Activated naive CD4-positive, alpha-beta T cell treated with anti-CD3 and anti-CD28 coated beads for 36 hours (primary cell): ENCODE measurements around the gene NOX4. TPM values are rescaled to one million over a fixed set of nuclear protein-coding genes. Genes with fewer than 3 reads are reported as not detected.

Source experiments
- CTCF ChIA-PET: fragments of 350-600 bp; sonication (Branson Sonifier 250); formaldehyde crosslinking; loops from one replicate; lab custom pipeline; 2021; ENCODE audit warnings: antibody characterized with exemption; lab: Charles Lee
- DNase-seq: peaks from one replicate; pipeline ENCODE4 v3.0.0-alpha.2; 2020
- H3K27ac Mint-ChIP-seq: one replicate; pipeline ENCODE4 v1.8.0; 2021; ENCODE audit warnings: mild to moderate bottlenecking, mixed read lengths
- H3K27me3 Mint-ChIP-seq: one replicate; pipeline ENCODE4 v1.8.0; 2021; ENCODE audit warnings: low read depth, mixed read lengths
- H3K36me3 Mint-ChIP-seq: one replicate; pipeline ENCODE4 v1.8.0; 2021; ENCODE audit warnings: low read depth, mixed read lengths
- H3K4me1 Mint-ChIP-seq: one replicate; pipeline ENCODE4 v1.8.0; 2021; ENCODE audit warnings: low read depth, mixed read lengths
- H3K4me3 Mint-ChIP-seq: one replicate; pipeline ENCODE4 v1.8.0; 2021; ENCODE audit warnings: mild to moderate bottlenecking, moderate library complexity, mixed read lengths
- H3K9me3 Mint-ChIP-seq: one replicate; pipeline ENCODE4 v1.8.0; 2021; ENCODE audit warnings: mixed read lengths
- intact Hi-C: fragments of 100-400 bp; cut with micrococcal nuclease; formaldehyde crosslinking; loops from one replicate; pipeline ENCODE4 v1.15.1; 2023
- total RNA-seq, 2 experiments: library from RNA; stranded (reverse); gene quantifications; one replicate each; pipeline ENCODE4 v1.2.3, GENCODE V29; 2021

NOX4 gene
- total RNA-seq, 2 experiments from 2014 or later = not detected

- H3K9me3 Mint-ChIP-seq = no peaks in the 10 kb centered on the region
- intact Hi-C loops = no loop called here
- no peaks in the 10 kb centered on the region for H3K4me1 Mint-ChIP-seq
- H3K27ac Mint-ChIP-seq = no peak overlapping the region
- no peaks in the 10 kb centered on the region for H3K36me3 Mint-ChIP-seq
- H3K27me3 Mint-ChIP-seq = peaks cover 2% of the 10 kb centered on the region
- no peak for DNase-seq
- H3K4me3 Mint-ChIP-seq = no peak overlapping the region
- CTCF ChIA-PET = no interaction called here
Measured at GRCh38 chr11:89500336-89500735, 9.2 kb upstream of the NOX4 start.

- DNase-seq = no peak
- Mint-ChIP-seq H3K9me3 (no peaks in the 10 kb centered on the region), H3K27me3 (peaks cover under 1% of the 10 kb centered on the region), H3K27ac (no peak overlapping the region), H3K36me3 (no peaks in the 10 kb centered on the region), H3K4me3 (no peak overlapping the region), H3K4me1 (no peaks in the 10 kb centered on the region)
- CTCF ChIA-PET = interaction anchor here (0.9 kb wide), 1 partner anchor 86 kb away, joined by 3 read pairs; no protein-coding TSS in a partner anchor
- intact Hi-C loops = no loop called here
Measured at GRCh38 chr11:89498845-89499448, 7.8 kb upstream of the NOX4 start.

GRCh38 chr11:89495951-89496350, 4.8 kb upstream of the NOX4 start:
- Mint-ChIP-seq H3K27ac (no peak overlapping the region), H3K4me1 (peaks cover under 1% of the 10 kb centered on the region), H3K4me3 (no peak overlapping the region), H3K36me3 (no peaks in the 10 kb centered on the region), H3K9me3 (no peaks in the 10 kb centered on the region), H3K27me3 (peaks cover 13% of the 10 kb centered on the region)
- DNase-seq = no peak
- CTCF ChIA-PET = no interaction called here
- intact Hi-C loops = no loop called here

GRCh38 chr11:89493431-89493830, 2.3 kb upstream of the NOX4 start:
- H3K4me1 Mint-ChIP-seq = peaks cover 5% of the 10 kb centered on the region
- H3K9me3 Mint-ChIP-seq = no peaks in the 10 kb centered on the region
- no peak for DNase-seq
- intact Hi-C loops = no loop called here
- CTCF ChIA-PET = interaction anchor here (1.0 kb wide), 1 partner anchor 29 kb away, joined by 6 read pairs; no protein-coding TSS in a partner anchor
- no peak overlapping the region for H3K4me3 Mint-ChIP-seq
- H3K27ac Mint-ChIP-seq = no peak overlapping the region
- H3K36me3 Mint-ChIP-seq = no peaks in the 10 kb centered on the region
- peaks cover 30% of the 10 kb centered on the region for H3K27me3 Mint-ChIP-seq

GRCh38 chr11:89490602-89490980, 584 bp downstream of the NOX4 start:
- Mint-ChIP-seq H3K36me3 (no peaks in the 10 kb centered on the region), H3K27ac (no peak overlapping the region), H3K4me1 (peaks cover 5% of the 10 kb centered on the region), H3K4me3 (no peak overlapping the region), H3K9me3 (no peaks in the 10 kb centered on the region), H3K27me3 (peaks cover 30% of the 10 kb centered on the region)
- no peak for DNase-seq
- intact Hi-C loops = no loop called here
- CTCF ChIA-PET = no interaction called here

- peaks cover 30% of the 10 kb centered on the region for H3K27me3 Mint-ChIP-seq
- peaks cover 5% of the 10 kb centered on the region for H3K4me1 Mint-ChIP-seq
- H3K36me3 Mint-ChIP-seq = no peaks in the 10 kb centered on the region
- H3K9me3 Mint-ChIP-seq = no peaks in the 10 kb centered on the region
- CTCF ChIA-PET = no interaction called here
- no peak for DNase-seq
- intact Hi-C loops = no loop called here
- H3K4me3 Mint-ChIP-seq = no peak overlapping the region
- no peak overlapping the region for H3K27ac Mint-ChIP-seq
Measured at GRCh38 chr11:89489930-89490329, 1.2 kb downstream of the NOX4 start.

- Mint-ChIP-seq H3K4me3 (no peak overlapping the region), H3K4me1 (peaks cover 5% of the 10 kb centered on the region), H3K9me3 (no peaks in the 10 kb centered on the region), H3K27ac (no peak overlapping the region), H3K36me3 (no peaks in the 10 kb centered on the region), H3K27me3 (peaks cover 21% of the 10 kb centered on the region)
- intact Hi-C loops = no loop called here
- CTCF ChIA-PET = no interaction called here
- DNase-seq = no peak
Measured at GRCh38 chr11:89487016-89487415, 4.2 kb downstream of the NOX4 start.

- peaks cover 7% of the 10 kb centered on the region for H3K27me3 Mint-ChIP-seq
- H3K27ac Mint-ChIP-seq = no peak overlapping the region
- intact Hi-C loops = no loop called here
- no peaks in the 10 kb centered on the region for H3K36me3 Mint-ChIP-seq
- H3K4me1 Mint-ChIP-seq = no peaks in the 10 kb centered on the region
- no peak for DNase-seq
- H3K9me3 Mint-ChIP-seq = no peaks in the 10 kb centered on the region
- CTCF ChIA-PET = no interaction called here
- H3K4me3 Mint-ChIP-seq = no peak overlapping the region
Measured at GRCh38 chr11:89484896-89485295, 6.3 kb downstream of the NOX4 start.

- DNase-seq = no peak
- CTCF ChIA-PET = no interaction called here
- no peaks in the 10 kb centered on the region for H3K36me3 Mint-ChIP-seq
- no peak overlapping the region for H3K4me3 Mint-ChIP-seq
- H3K4me1 Mint-ChIP-seq = no peaks in the 10 kb centered on the region
- H3K9me3 Mint-ChIP-seq = no peaks in the 10 kb centered on the region
- intact Hi-C loops = no loop called here
- H3K27me3 Mint-ChIP-seq = no peaks in the 10 kb centered on the region
- no peak overlapping the region for H3K27ac Mint-ChIP-seq
Measured at GRCh38 chr11:89477175-89477574, 14.0 kb downstream of the NOX4 start.

GRCh38 chr11:89463266-89463780, 27.9 kb downstream of the NOX4 start:
- Mint-ChIP-seq H3K9me3 (peaks cover 6% of the 10 kb centered on the region), H3K4me3 (no peak overlapping the region), H3K36me3 (no peaks in the 10 kb centered on the region), H3K27me3 (no peaks in the 10 kb centered on the region), H3K27ac (no peak overlapping the region), H3K4me1 (no peaks in the 10 kb centered on the region)
- intact Hi-C loops = no loop called here
- CTCF ChIA-PET = no interaction called here
- DNase-seq = no peak

- H3K4me1 Mint-ChIP-seq = no peaks in the 10 kb centered on the region
- intact Hi-C loops = no loop called here
- DNase-seq = no peak
- no peak overlapping the region for H3K27ac Mint-ChIP-seq
- H3K4me3 Mint-ChIP-seq = no peak overlapping the region
- H3K36me3 Mint-ChIP-seq = no peaks in the 10 kb centered on the region
- peaks cover 3% of the 10 kb centered on the region for H3K27me3 Mint-ChIP-seq
- CTCF ChIA-PET = no interaction called here
- H3K9me3 Mint-ChIP-seq = peaks cover 7% of the 10 kb centered on the region
Measured at GRCh38 chr11:89458716-89459115, 32.5 kb downstream of the NOX4 start.

GRCh38 chr11:89457190-89457589, 34.0 kb downstream of the NOX4 start:
- no peak for DNase-seq
- CTCF ChIA-PET = interaction anchor here (0.7 kb wide), 1 partner anchor 16 kb away, joined by 3 read pairs; no protein-coding TSS in a partner anchor
- H3K27me3 Mint-ChIP-seq = peaks cover 3% of the 10 kb centered on the region
- H3K36me3 Mint-ChIP-seq = no peaks in the 10 kb centered on the region
- H3K4me3 Mint-ChIP-seq = no peak overlapping the region
- H3K27ac Mint-ChIP-seq = no peak overlapping the region
- peaks cover 7% of the 10 kb centered on the region for H3K9me3 Mint-ChIP-seq
- no peaks in the 10 kb centered on the region for H3K4me1 Mint-ChIP-seq
- intact Hi-C loops = no loop called here

- no peak overlapping the region for H3K4me3 Mint-ChIP-seq
- no peak overlapping the region for H3K27ac Mint-ChIP-seq
- no peaks in the 10 kb centered on the region for H3K36me3 Mint-ChIP-seq
- CTCF ChIA-PET = no interaction called here
- DNase-seq = no peak
- peaks cover 7% of the 10 kb centered on the region for H3K9me3 Mint-ChIP-seq
- H3K4me1 Mint-ChIP-seq = no peaks in the 10 kb centered on the region
- peaks cover 3% of the 10 kb centered on the region for H3K27me3 Mint-ChIP-seq
- intact Hi-C loops = no loop called here
Measured at GRCh38 chr11:89456681-89457080, 34.5 kb downstream of the NOX4 start.
